ENCODE measurements around the gene MAN1A1.

The MAN1A1 gene

GRCh38 chr6:119322715-119323350, 26.7 kb downstream of the MAN1A1 start:
- H3K4me3 ChIP-seq (ENCODE audit: low read depth, low read length): no peak overlapping the region
- no peaks in the 10 kb centered on the region for H3K4me1 ChIP-seq (ENCODE audit: control insufficient read depth, insufficient read depth, low read length)
- no peaks in the 10 kb centered on the region for H3K27me3 ChIP-seq (ENCODE audit: control insufficient read depth, insufficient read depth, low read length)
- H3K9ac ChIP-seq (ENCODE audit: low read depth, low read length): no peak overlapping the region
- H3K36me3 ChIP-seq (ENCODE audit: control insufficient read depth, insufficient read depth, low read length): no peaks in the 10 kb centered on the region
- H3K9me3 ChIP-seq (ENCODE audit: control insufficient read depth, insufficient read depth, low read length): no peaks in the 10 kb centered on the region

DNA sequence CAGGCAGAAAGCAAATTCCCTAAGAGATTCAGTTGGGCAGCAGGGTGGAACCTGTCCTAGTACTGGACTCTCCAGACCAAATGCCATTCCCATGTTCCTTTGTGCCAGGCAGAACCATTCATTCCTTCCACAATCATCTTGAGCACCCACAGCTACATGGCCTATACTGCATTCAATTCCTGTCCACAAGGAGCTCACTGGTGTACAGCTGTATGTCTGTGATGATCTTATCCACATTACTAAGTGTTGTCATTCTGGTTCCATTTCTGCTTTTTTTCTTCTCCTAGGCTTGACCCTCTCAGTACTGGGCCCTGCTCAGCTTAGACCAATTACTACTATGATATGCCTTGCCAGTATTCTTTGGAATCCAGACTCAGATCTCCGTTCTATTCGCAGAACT, 27.5 kb downstream of the MAN1A1 start:
- Histone ChIP-seq H3K9me3 (ENCODE audit: control insufficient read depth, insufficient read depth, low read length) (no peaks in the 10 kb centered on the region), H3K9ac (ENCODE audit: low read depth, low read length) (no peak overlapping the region), H3K4me1 (ENCODE audit: control insufficient read depth, insufficient read depth, low read length) (no peaks in the 10 kb centered on the region), H3K4me3 (ENCODE audit: low read depth, low read length) (no peak overlapping the region), H3K36me3 (ENCODE audit: control insufficient read depth, insufficient read depth, low read length) (no peaks in the 10 kb centered on the region), H3K27me3 (ENCODE audit: control insufficient read depth, insufficient read depth, low read length) (no peaks in the 10 kb centered on the region)

- no peaks in the 10 kb centered on the region for H3K4me1 ChIP-seq (ENCODE audit: control insufficient read depth, insufficient read depth, low read length)
Observed at GRCh38 chr6:119319694-119320093, 29.9 kb downstream of the MAN1A1 start.

GRCh38 chr6:119318730-119319129, 30.8 kb downstream of the MAN1A1 start:
- Histone ChIP-seq H3K9me3 (ENCODE audit: control insufficient read depth, insufficient read depth, low read length) (no peaks in the 10 kb centered on the region), H3K27me3 (ENCODE audit: control insufficient read depth, insufficient read depth, low read length) (no peaks in the 10 kb centered on the region), H3K4me1 (ENCODE audit: control insufficient read depth, insufficient read depth, low read length) (no peaks in the 10 kb centered on the region), H3K36me3 (ENCODE audit: control insufficient read depth, insufficient read depth, low read length) (no peaks in the 10 kb centered on the region), H3K9ac (ENCODE audit: low read depth, low read length) (no peak overlapping the region), H3K4me3 (ENCODE audit: low read depth, low read length) (no peak overlapping the region)

More at GRCh38 chr6:119319694-119320093, 29.9 kb downstream of the MAN1A1 start:
- no peaks in the 10 kb centered on the region for H3K9me3 ChIP-seq (ENCODE audit: control insufficient read depth, insufficient read depth, low read length)
- no peak overlapping the region for H3K9ac ChIP-seq (ENCODE audit: low read depth, low read length)
- H3K27me3 ChIP-seq (ENCODE audit: control insufficient read depth, insufficient read depth, low read length): no peaks in the 10 kb centered on the region
- no peak overlapping the region for H3K4me3 ChIP-seq (ENCODE audit: low read depth, low read length)
- H3K36me3 ChIP-seq (ENCODE audit: control insufficient read depth, insufficient read depth, low read length): no peaks in the 10 kb centered on the region

GRCh38 chr6:119318176-119318575, 31.4 kb downstream of the MAN1A1 start:
- Histone ChIP-seq H3K4me1 (ENCODE audit: control insufficient read depth, insufficient read depth, low read length) (no peaks in the 10 kb centered on the region), H3K9me3 (ENCODE audit: control insufficient read depth, insufficient read depth, low read length) (no peaks in the 10 kb centered on the region), H3K36me3 (ENCODE audit: control insufficient read depth, insufficient read depth, low read length) (no peaks in the 10 kb centered on the region)

DNA sequence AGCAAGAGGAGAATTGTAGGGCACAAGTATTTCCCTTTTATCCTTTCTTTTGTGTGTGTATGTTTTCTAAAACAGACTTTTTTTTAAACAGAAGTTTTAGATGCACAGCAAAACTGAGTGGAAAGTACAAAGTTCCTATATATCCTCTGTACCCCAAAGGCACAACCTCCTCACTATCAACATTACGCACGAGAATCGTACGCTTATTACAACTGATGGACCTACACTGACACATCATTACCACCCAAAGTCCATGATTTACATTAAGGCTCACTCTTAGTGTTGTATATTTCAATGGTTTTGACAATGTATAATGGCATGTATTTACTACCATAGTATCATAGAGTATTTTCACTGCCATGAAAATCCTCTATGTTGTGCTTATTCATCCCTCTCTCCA, 32.6 kb downstream of the MAN1A1 start:
- Histone ChIP-seq H3K4me3 (ENCODE audit: low read depth, low read length) (no peak overlapping the region), H3K9me3 (ENCODE audit: control insufficient read depth, insufficient read depth, low read length) (no peaks in the 10 kb centered on the region), H3K9ac (ENCODE audit: low read depth, low read length) (no peak overlapping the region), H3K4me1 (ENCODE audit: control insufficient read depth, insufficient read depth, low read length) (no peaks in the 10 kb centered on the region), H3K27me3 (ENCODE audit: control insufficient read depth, insufficient read depth, low read length) (no peaks in the 10 kb centered on the region), H3K36me3 (ENCODE audit: control insufficient read depth, insufficient read depth, low read length) (no peaks in the 10 kb centered on the region)

More at GRCh38 chr6:119318176-119318575, 31.4 kb downstream of the MAN1A1 start:
- Histone ChIP-seq H3K4me3 (ENCODE audit: low read depth, low read length) (no peak overlapping the region), H3K27me3 (ENCODE audit: control insufficient read depth, insufficient read depth, low read length) (no peaks in the 10 kb centered on the region), H3K9ac (ENCODE audit: low read depth, low read length) (no peak overlapping the region)

- Histone ChIP-seq H3K4me1 (ENCODE audit: control insufficient read depth, insufficient read depth, low read length) (no peaks in the 10 kb centered on the region), H3K9ac (ENCODE audit: low read depth, low read length) (no peak overlapping the region), H3K9me3 (ENCODE audit: control insufficient read depth, insufficient read depth, low read length) (no peaks in the 10 kb centered on the region), H3K4me3 (ENCODE audit: low read depth, low read length) (no peak overlapping the region), H3K36me3 (ENCODE audit: control insufficient read depth, insufficient read depth, low read length) (no peaks in the 10 kb centered on the region), H3K27me3 (ENCODE audit: control insufficient read depth, insufficient read depth, low read length) (no peaks in the 10 kb centered on the region)
Observed at GRCh38 chr6:119314885-119315272, 34.7 kb downstream of the MAN1A1 start.

- H3K36me3 ChIP-seq (ENCODE audit: control insufficient read depth, insufficient read depth, low read length): no peaks in the 10 kb centered on the region
- H3K9me3 ChIP-seq (ENCODE audit: control insufficient read depth, insufficient read depth, low read length): no peaks in the 10 kb centered on the region
- H3K27me3 ChIP-seq (ENCODE audit: control insufficient read depth, insufficient read depth, low read length): no peaks in the 10 kb centered on the region
- H3K9ac ChIP-seq (ENCODE audit: low read depth, low read length): no peak overlapping the region
- H3K4me1 ChIP-seq (ENCODE audit: control insufficient read depth, insufficient read depth, low read length): no peaks in the 10 kb centered on the region
- H3K4me3 ChIP-seq (ENCODE audit: low read depth, low read length): no peak overlapping the region
Observed at GRCh38 chr6:119313937-119314884, 35.4 kb downstream of the MAN1A1 start.

DNA sequence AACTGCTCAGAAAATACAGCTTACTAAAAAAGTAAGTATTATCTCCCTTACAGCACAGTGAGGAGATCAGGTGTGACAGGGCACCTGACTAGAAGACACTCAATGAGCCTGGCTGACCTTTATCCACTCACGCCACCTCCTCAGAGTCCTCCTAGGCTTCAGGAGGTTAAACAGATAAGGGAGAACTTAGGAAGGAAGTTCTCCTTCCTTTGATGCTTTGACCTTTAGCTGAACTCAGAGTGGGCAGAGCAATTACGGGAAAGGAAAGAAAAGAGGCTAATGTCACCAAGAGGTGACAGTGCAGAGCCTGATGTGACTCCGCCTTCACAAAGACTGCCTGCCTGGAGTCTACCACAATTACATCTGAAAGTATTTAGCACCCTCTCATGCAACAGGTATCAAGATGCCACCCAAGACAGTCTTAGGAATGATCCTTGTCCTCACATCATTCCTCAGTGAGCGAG, 36.7 kb downstream of the MAN1A1 start:
- H3K4me3 ChIP-seq (ENCODE audit: low read depth, low read length): no peak overlapping the region
- H3K4me1 ChIP-seq (ENCODE audit: control insufficient read depth, insufficient read depth, low read length): no peaks in the 10 kb centered on the region
- no peaks in the 10 kb centered on the region for H3K27me3 ChIP-seq (ENCODE audit: control insufficient read depth, insufficient read depth, low read length)
- no peaks in the 10 kb centered on the region for H3K36me3 ChIP-seq (ENCODE audit: control insufficient read depth, insufficient read depth, low read length)
- H3K9ac ChIP-seq (ENCODE audit: low read depth, low read length): no peak overlapping the region
- no peaks in the 10 kb centered on the region for H3K9me3 ChIP-seq (ENCODE audit: control insufficient read depth, insufficient read depth, low read length)

- H3K36me3 ChIP-seq (ENCODE audit: control insufficient read depth, insufficient read depth, low read length): no peaks in the 10 kb centered on the region
- H3K4me3 ChIP-seq (ENCODE audit: low read depth, low read length): no peak overlapping the region
- H3K9ac ChIP-seq (ENCODE audit: low read depth, low read length): no peak overlapping the region
- H3K4me1 ChIP-seq (ENCODE audit: control insufficient read depth, insufficient read depth, low read length): no peaks in the 10 kb centered on the region
- H3K27me3 ChIP-seq (ENCODE audit: control insufficient read depth, insufficient read depth, low read length): no peaks in the 10 kb centered on the region
- H3K9me3 ChIP-seq (ENCODE audit: control insufficient read depth, insufficient read depth, low read length): no peaks in the 10 kb centered on the region
Observed at GRCh38 chr6:119312441-119312840, 37.1 kb downstream of the MAN1A1 start.

DNA sequence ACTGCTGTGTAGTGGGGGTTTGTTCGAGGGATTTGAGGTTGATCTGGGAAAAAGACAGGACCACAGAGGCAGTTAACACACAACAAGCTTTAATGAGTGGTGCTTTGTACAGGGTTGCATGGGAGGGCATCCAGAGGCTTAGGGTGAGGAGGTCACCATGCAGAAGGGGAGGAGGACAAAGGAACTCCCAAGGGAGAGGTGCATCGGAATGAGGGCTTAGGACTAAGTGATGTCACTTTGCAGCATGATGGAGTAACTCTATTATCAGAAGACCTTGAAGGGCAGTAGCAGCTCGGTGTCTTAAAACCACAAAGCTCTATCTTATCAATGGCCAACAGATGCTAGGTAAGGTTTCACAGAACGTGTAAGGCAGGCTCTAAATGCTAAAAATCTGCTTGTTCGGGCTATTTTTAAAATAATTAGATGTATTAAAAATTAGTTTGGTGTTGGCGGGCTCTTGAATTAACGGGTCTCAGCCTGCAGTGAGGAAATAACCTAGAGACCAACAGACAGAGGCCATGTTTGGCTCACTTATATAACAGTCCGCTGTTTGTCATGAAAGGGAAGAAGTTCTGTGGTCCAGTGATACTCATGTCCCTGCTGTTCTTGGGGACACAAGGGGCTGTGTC, 37.9 kb downstream of the MAN1A1 start:
- H3K36me3 ChIP-seq (ENCODE audit: control insufficient read depth, insufficient read depth, low read length): no peaks in the 10 kb centered on the region
- no peaks in the 10 kb centered on the region for H3K27me3 ChIP-seq (ENCODE audit: control insufficient read depth, insufficient read depth, low read length)
- H3K9ac ChIP-seq (ENCODE audit: low read depth, low read length): no peak overlapping the region
- H3K4me3 ChIP-seq (ENCODE audit: low read depth, low read length): no peak overlapping the region
- no peaks in the 10 kb centered on the region for H3K9me3 ChIP-seq (ENCODE audit: control insufficient read depth, insufficient read depth, low read length)
- H3K4me1 ChIP-seq (ENCODE audit: control insufficient read depth, insufficient read depth, low read length): no peaks in the 10 kb centered on the region
